K562 (cell line): Measurements from ENCODE around the gene PPIP5K2. TPM values are rescaled to one million over a fixed set of nuclear protein-coding genes. Genes with fewer than 3 reads are reported as not detected.

ENCODE experiments used
- ATAC-seq: fragments of 200-7000 bp; cut with Tn5 transposase; 3 replicates; pipeline ENCODE4 v1.9.1; 2020; ENCODE audit warnings: moderate library complexity
- BruUV-seq: library from RNA; stranded (reverse); fragments of 400-500 nt; replicated peaks from 2 replicates; lab custom pipeline; 2021; lab: Mats Ljungman, UMichigan
- CTCF ChIA-PET: fragments of 300-600 bp; formaldehyde crosslinking; extraction: SDS; loops from one replicate; lab custom pipeline; 2021; ENCODE audit warnings: low intra/inter-chr PET ratio; lab: Yijun Ruan, JAX
- POLR2A ChIA-PET: fragments of 300-600, 350-650 bp; sonication (Branson Sonifier 250); formaldehyde crosslinking; extraction: SDS; loops from one replicate; lab custom pipeline; 2021; ENCODE audit warnings: antibody characterized with exemption, inconsistent platforms; lab: Yijun Ruan, JAX
- DNase-seq, 4 experiments: peaks; one replicate each; pipeline versions ENCODE4 v3.0.0 to v3.0.0-alpha.2; 2011 to 2018; ENCODE audit warnings: low spot score in 3 of 4, mixed read lengths in 3 of 4; ENCODE audit errors: extremely low read depth in 1 of 4
- FAIRE-seq: peaks from 2 replicates; lab custom pipeline; 2011; peaks lifted over from hg19 to GRCh38; lab: Jason Lieb, UNC
- H2AFZ ChIP-seq: 2 replicates; pipeline ENCODE4 v1.6.0; 2011; ENCODE audit warnings: low read depth, low read length, control low read depth, inconsistent platforms
- H3K27ac ChIP-seq: fragments of 200-600 bp; 3 replicates; pipeline ENCODE4 v1.8.0; 2011; ENCODE audit warnings: low read depth, mild to moderate bottlenecking, control low read depth, inconsistent platforms, low read length, moderate library complexity, mixed read lengths; ENCODE audit errors: extremely low read depth
- H3K27me3 ChIP-seq, 2 experiments: fragments of 300-600 bp in 1 of 2; 2 replicates in 1 of 2; 3 replicates in 1 of 2; pipeline versions ENCODE4 v1.6.0 to v1.8.0; 2011; ENCODE audit warnings: inconsistent platforms in 2 of 2, low read length in 2 of 2, mild to moderate bottlenecking in 1 of 2, mixed read lengths in 1 of 2, moderate library complexity in 1 of 2; ENCODE audit not compliant: control insufficient read depth in 2 of 2, insufficient read depth in 2 of 2
- H3K36me3 ChIP-seq: fragments of 300-600 bp; 3 replicates; pipeline ENCODE4 v1.8.0; 2011; ENCODE audit warnings: mild to moderate bottlenecking, low read length, inconsistent platforms; ENCODE audit not compliant: control insufficient read depth, insufficient read depth
- H3K4me1 ChIP-seq, 2 experiments: fragments of 200-600 bp in 1 of 2; replicated peaks in 1 of 2; 2 replicates in 1 of 2; 3 replicates in 1 of 2; pipeline versions ENCODE4 v1.5.1 to v1.8.0; 2011; ENCODE audit warnings: inconsistent platforms in 2 of 2, low read length in 2 of 2, mild to moderate bottlenecking in 1 of 2, mixed read lengths in 1 of 2, moderate library complexity in 1 of 2; ENCODE audit not compliant: control insufficient read depth in 2 of 2, insufficient read depth in 2 of 2
- H3K4me2 ChIP-seq: 2 replicates; pipeline ENCODE4 v1.6.1; 2011; ENCODE audit warnings: low read length, control low read depth, inconsistent platforms, mixed read lengths; ENCODE audit not compliant: insufficient read depth
- H3K4me3 ChIP-seq: fragments of 200-600 bp; sonication (generic), shearing (Covaris generic); 2 replicates; pipeline ENCODE4 v1.5.1; 2016; ENCODE audit warnings: control low read depth, inconsistent platforms
- H3K79me2 ChIP-seq: fragments of 200-600 bp; 3 replicates; pipeline ENCODE4 v1.8.0; 2011; ENCODE audit warnings: low read length, inconsistent platforms; ENCODE audit not compliant: control insufficient read depth, insufficient read depth
- H3K9ac ChIP-seq, 2 experiments: 2 replicates each; pipeline versions ENCODE4 v1.6.0 to v1.6.1; 2011; ENCODE audit warnings: low read depth in 2 of 2, low read length in 2 of 2, control low read depth in 1 of 2, inconsistent platforms in 1 of 2, mild to moderate bottlenecking in 1 of 2, mixed read lengths in 1 of 2; ENCODE audit not compliant: insufficient read depth in 1 of 2
- H3K9me1 ChIP-seq: one replicate; pipeline ENCODE4 v1.6.0; 2011; ENCODE audit warnings: inconsistent platforms, mild to moderate bottlenecking, low read length, moderate library complexity; ENCODE audit not compliant: control insufficient read depth, insufficient read depth
- H3K9me3 ChIP-seq: replicated peaks from 2 replicates; pipeline ENCODE4 v1.5.1; 2011; ENCODE audit warnings: low read depth, low read length, inconsistent platforms; ENCODE audit not compliant: control insufficient read depth, insufficient read depth
- H4K20me1 ChIP-seq: replicated peaks from 2 replicates; pipeline ENCODE4 v1.6.1; 2011; ENCODE audit warnings: low read length, inconsistent platforms, mixed read lengths; ENCODE audit not compliant: control insufficient read depth, insufficient read depth
- BCL6 ChIP-seq: fragments of 250-450 bp; sonication (Bioruptor Pico); IDR thresholded peaks from 2 replicates; pipeline ENCODE4 v1.4.0; 2020
- CAMTA2 ChIP-seq: fragments of 250-450 bp; sonication (Bioruptor Pico); conservative IDR thresholded peaks from 2 replicates; pipeline ENCODE4 v1.5.1; 2022
- ZC3H11A ChIP-seq: IDR thresholded peaks from 2 replicates; pipeline ENCODE4 v1.6.1; 2012; ENCODE audit warnings: low read depth, low read length, improper control_type of control experiment
- ZNF143 ChIP-seq: sonication (generic); formaldehyde crosslinking; IDR thresholded peaks from 2 replicates; pipeline ENCODE4 v1.9.0; 2022; ENCODE audit warnings: mild to moderate bottlenecking, missing genetic modification reagents
- ZNF398 ChIP-seq: fragments of 250-450 bp; sonication (Bioruptor Pico); IDR thresholded peaks from 2 replicates; pipeline ENCODE4 v1.8.0; 2021; ENCODE audit warnings: moderate library complexity, mild to moderate bottlenecking, inconsistent platforms
- ZNF778 ChIP-seq: fragments of 450-650 bp; formaldehyde crosslinking; IDR thresholded peaks from 2 replicates; pipeline ENCODE4 v1.4.0; 2020; ENCODE audit warnings: mild to moderate bottlenecking, moderate library complexity
- WGBS: fragments of 100-300 bp; shearing (Covaris generic); methylation state at CpG from one replicate; pipeline ENCODE4 v1.1.6; 2016; ENCODE audit warnings: low coverage, mixed read lengths; ENCODE audit not compliant: insufficient coverage; ENCODE audit errors: missing lambda C conversion rate; 5-methylcytosine and 5-hydroxymethylcytosine counted together
- in situ Hi-C: fragments of 300-500 bp; cut with MboI; formaldehyde crosslinking; loops from 4 replicates; pipeline ENCODE4 v1.15.0; 2018; ENCODE audit warnings: inconsistent platforms, mixed read lengths
- intact Hi-C: fragments of 100-400 bp; cut with micrococcal nuclease; formaldehyde crosslinking; loops from 2 replicates; pipeline ENCODE4 v1.14.2; 2022
- polyA plus RNA-seq, 8 experiments: library from polyadenylated mRNA; depleted of rRNA in 4 of 8; stranded (reverse) in 5 of 8; unstranded in 3 of 8; fragments of >200 nt; fragmentation: Nextera tagmentation in 2 of 8; fragmentation: Illumina TruSeq in 1 of 8; extraction: Ambion mirVana in 2 of 8; extraction: Trizol in 1 of 8; gene quantifications; 2 replicates each; pipeline versions ENCODE4 v1.2.1 to v1.2.3, GENCODE V29; 2011 to 2014; ENCODE audit warnings: inconsistent platforms in 1 of 8, missing spikeins in 1 of 8
- total RNA-seq, 7 experiments: library from RNA; depleted of rRNA in 6 of 7; stranded (reverse); fragments of >200 nt in 6 of 7; fragmentation: Illumina TruSeq in 2 of 7; extraction: Trizol in 2 of 7; gene quantifications; 2 replicates each; pipeline versions ENCODE4 v1.2.1 to v1.2.3, GENCODE V29; 2011 to 2021; ENCODE audit warnings: low replicate concordance in 1 of 7
- TF ChIP-seq, protein P1 (sequence below), 2 experiments: fragments of 450-650 bp; IDR thresholded peaks; 2 replicates each; pipeline ENCODE4 v1.6.1; 2016; ENCODE audit warnings: mild to moderate bottlenecking in 2 of 2, borderline replicate concordance in 1 of 2, low read depth in 1 of 2, moderate library complexity in 1 of 2

The PPIP5K2 gene
- total and polyA plus RNA-seq, 9 of the 15 experiments (the other 6 are each of a cell fraction or from before 2014, with no cell fraction given) = 39.4 to 150 (median 99.1) TPM

DNA sequence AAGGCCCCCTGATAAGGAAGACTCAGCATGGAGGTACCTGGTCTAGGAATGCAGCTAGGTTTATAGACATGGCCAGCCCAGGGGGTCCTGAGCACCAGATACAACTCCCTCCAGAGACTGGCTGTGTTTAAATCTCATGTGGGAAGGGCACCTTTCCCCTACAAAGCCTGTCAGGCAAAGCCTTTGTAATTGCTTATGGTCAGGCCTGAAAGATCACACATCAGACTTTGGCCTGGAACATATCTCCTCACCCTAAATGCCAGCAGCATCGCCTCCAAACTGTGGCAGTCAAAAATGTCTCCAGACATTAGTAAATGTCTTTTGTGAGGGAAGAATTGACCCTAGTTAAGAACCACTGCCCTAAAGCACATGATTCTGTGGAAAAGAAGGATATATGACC, 86.9 kb downstream of the PPIP5K2 start:
- Histone ChIP-seq H3K9me3 (no peaks in the 10 kb centered on the region), H3K4me1 (no peaks in the 10 kb centered on the region), H4K20me1 (no peaks in the 10 kb centered on the region), H3K4me3 (no peak overlapping the region), H3K79me2 (no peaks in the 10 kb centered on the region), H3K36me3 (peaks cover 25% of the 10 kb centered on the region; the same call in 2 of the 3 replicates), H3K27ac (no peak overlapping the region), H3K9me1 (no peaks in the 10 kb centered on the region), H3K4me2 (no peak overlapping the region), H3K9ac (no peak overlapping the region), H3K27me3 (no peaks in the 10 kb centered on the region), H2AFZ (no peak overlapping the region)
- ATAC-seq = no peak
- in situ Hi-C loops (no loop called here), intact Hi-C loops (no loop called here)
- POLR2A ChIA-PET = no interaction called here
- DNase-seq = no peak
- 90% methylated on average over 1 of the region's 1 CpG for WGBS
- TF ChIP-seq BCL6 (no peak), CAMTA2 (CRISPR knock-in tag) (no peak), ZNF778 (CRISPR knock-in tag) (no peak), ZNF143 (CRISPR knock-in tag) (no peak), ZC3H11A (no peak), ZNF398 (CRISPR knock-in tag) (no peak)
- TF ChIP-seq, protein P1, sequence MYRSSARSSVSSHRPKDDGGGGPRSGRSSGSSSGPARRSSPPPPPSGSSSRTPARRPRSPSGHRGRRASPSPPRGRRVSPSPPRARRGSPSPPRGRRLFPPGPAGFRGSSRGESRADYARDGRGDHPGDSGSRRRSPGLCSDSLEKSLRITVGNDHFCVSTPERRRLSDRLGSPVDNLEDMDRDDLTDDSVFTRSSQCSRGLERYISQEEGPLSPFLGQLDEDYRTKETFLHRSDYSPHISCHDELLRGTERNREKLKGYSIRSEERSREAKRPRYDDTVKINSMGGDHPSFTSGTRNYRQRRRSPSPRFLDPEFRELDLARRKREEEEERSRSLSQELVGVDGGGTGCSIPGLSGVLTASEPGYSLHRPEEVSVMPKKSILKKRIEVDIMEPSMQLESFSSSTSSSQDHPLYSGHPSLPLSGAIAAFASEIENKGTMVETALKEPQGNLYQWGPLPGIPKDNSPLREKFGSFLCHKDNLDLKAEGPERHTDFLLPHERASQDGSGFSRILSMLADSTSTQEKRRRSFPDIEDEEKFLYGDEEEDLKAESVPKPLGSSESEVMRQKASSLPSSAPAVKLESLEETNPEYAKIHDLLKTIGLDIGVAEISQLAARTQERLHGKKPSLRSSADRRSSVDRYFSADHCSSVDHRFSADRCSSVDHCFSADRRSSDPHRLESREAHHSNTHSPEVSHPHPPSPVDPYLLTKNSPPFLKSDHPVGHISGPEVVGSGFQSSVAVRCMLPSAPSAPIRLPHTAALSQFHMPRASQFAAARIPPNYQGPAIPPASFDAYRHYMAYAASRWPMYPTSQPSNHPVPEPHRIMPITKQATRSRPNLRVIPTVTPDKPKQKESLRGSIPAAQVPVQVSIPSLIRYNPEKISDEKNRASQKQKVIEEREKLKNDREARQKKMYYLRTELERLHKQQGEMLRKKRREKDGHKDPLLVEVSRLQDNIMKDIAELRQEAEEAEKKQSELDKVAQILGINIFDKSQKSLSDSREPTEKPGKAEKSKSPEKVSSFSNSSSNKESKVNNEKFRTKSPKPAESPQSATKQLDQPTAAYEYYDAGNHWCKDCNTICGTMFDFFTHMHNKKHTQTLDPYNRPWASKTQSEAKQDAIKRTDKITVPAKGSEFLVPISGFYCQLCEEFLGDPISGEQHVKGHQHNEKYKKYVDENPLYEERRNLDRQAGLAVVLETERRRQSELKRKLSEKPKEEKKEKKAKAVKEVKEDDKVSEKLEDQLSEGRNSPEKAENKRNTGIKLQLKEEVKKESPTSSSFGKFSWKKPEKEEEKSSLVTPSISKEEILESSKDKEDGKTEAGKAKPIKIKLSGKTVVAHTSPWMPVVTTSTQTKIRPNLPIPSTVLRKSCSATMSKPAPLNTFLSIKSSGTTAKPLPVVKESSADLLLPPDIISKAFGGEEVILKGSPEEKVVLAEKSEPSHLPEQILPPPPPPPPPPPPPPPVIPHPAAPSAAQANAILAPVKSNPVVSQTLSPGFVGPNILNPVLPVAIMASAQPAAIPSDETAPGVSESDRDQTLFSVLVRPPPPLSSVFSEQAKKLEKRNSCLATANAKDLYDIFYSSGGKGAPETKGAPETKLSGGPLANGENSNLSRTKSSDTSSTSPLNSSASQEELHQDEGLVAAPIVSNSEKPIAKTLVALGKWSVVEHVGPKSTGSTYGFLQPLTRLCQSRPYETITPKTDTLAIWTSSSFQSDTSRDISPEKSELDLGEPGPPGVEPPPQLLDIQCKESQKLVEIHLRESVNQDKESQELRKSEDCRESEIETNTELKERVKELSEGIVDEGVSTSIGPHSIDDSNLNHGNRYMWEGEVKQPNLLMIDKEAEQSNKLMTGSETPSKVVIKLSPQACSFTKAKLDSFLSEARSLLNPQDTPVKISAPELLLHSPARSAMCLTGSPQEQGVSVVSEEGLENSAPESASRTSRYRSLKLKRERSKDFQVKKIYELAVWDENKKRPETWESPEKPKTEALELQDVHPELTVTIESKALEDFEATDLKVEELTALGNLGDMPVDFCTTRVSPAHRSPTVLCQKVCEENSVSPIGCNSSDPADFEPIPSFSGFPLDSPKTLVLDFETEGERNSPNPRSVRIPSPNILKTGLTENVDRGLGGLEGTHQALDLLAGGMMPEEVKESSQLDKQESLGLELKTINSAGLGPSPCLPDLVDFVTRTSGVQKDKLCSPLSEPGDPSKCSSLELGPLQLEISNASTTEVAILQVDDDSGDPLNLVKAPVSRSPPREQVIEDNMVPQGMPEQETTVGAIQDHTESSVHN (IDR thresholded peaks at IDR 0.05; ENCODE audit: borderline replicate concordance in 1 of 2, low read depth in 1 of 2) = no peak
- BruUV-seq = no TSS peak
- CTCF ChIA-PET = no interaction called here
- FAIRE-seq = no peak
